ENCODE data around the gene PCBP2. TPM values are rescaled to one million over a fixed set of nuclear protein-coding genes. Genes with fewer than 3 reads are reported as not detected.
"Not testable (repeated sequence)": the region's sequence is repeated elsewhere in the genome, so short reads cannot be mapped to it uniquely, and the experiment has no call there.

The PCBP2 gene
- 300 TPM for total RNA-seq

GRCh38 chr12:53451661-53452158 is at the start of gene PCBP2:
Gene PCBP2 (plus strand): TSS chr12:53452102. CDS start chr12:53454801, 2,699 bp downstream.
- peak; percentile 100 for DNase-seq

GRCh38 chr12:53402351-53402750 is 49.6 kb upstream of the PCBP2 start:
- not testable (repeated sequence) for DNase-seq

GRCh38 chr12:53402871-53403270 is 49.0 kb upstream of the PCBP2 start:
- no peak for DNase-seq

GRCh38 chr12:53410951-53411350 is 41.0 kb upstream of the PCBP2 start:
- DNase-seq = no peak

GRCh38 chr12:53413485-53414204 is 38.3 kb upstream of the PCBP2 start:
- DNase-seq = no peak

- no peak for DNase-seq
Observed at GRCh38 chr12:53414756-53415417, 37.0 kb upstream of the PCBP2 start.

GRCh38 chr12:53415752-53416389 is 36.0 kb upstream of the PCBP2 start:
- not testable (repeated sequence) for DNase-seq

- not testable (repeated sequence) for DNase-seq
Observed at GRCh38 chr12:53417291-53417816, 34.5 kb upstream of the PCBP2 start.

GRCh38 chr12:53418221-53418620 is 33.7 kb upstream of the PCBP2 start:
- DNase-seq = no peak

GRCh38 chr12:53419756-53420155 is 32.1 kb upstream of the PCBP2 start:
- no peak for DNase-seq

- DNase-seq = not testable (repeated sequence)
Observed at GRCh38 chr12:53422247-53422646, 29.7 kb upstream of the PCBP2 start.

GRCh38 chr12:53423597-53423996 is 28.3 kb upstream of the PCBP2 start, which contains the start of gene AMHR2:
Gene AMHR2 (plus strand): TSS chr12:53423855. CDS start chr12:53423935, 80 bp downstream.
- DNase-seq = no peak

GRCh38 chr12:53424626-53425514 is 27.0 kb upstream of the PCBP2 start:
- no peak for DNase-seq

GRCh38 chr12:53425515-53426150 is 26.3 kb upstream of the PCBP2 start:
- DNase-seq = no peak

GRCh38 chr12:53427905-53428594 is 23.9 kb upstream of the PCBP2 start:
- no peak for DNase-seq

GRCh38 chr12:53428741-53429140 is 23.2 kb upstream of the PCBP2 start:
- DNase-seq = no peak

- no peak for DNase-seq
Observed at GRCh38 chr12:53430116-53430515, 21.8 kb upstream of the PCBP2 start.

- no peak for DNase-seq
Observed at GRCh38 chr12:53431187-53431586, 20.7 kb upstream of the PCBP2 start.

- DNase-seq = not testable (repeated sequence)
Observed at GRCh38 chr12:53435326-53435725, 16.6 kb upstream of the PCBP2 start.

- not testable (repeated sequence) for DNase-seq
Observed at GRCh38 chr12:53439582-53439981, 12.3 kb upstream of the PCBP2 start.
